Adipose tissue (tissue), 3 donors: ENCODE results near the gene KIRREL3. TPM values are rescaled to one million over a fixed set of nuclear protein-coding genes. Genes with fewer than 3 reads are reported as not detected.

Source experiments
- H3K27ac ChIP-seq: one replicate; pipeline ENCODE4 v1.5.1; 2013; ENCODE audit warnings: low read depth, low read length
- WGBS, 3 donors: extraction: QIAGEN DNeasy Blood & Tissue Kit; methylation state at CpG; one replicate each; pipeline ENCODE4 v1.1.7; 2013; 5-methylcytosine and 5-hydroxymethylcytosine counted together
- polyA plus RNA-seq, 3 donors: library from polyadenylated mRNA; stranded (reverse); fragments of 200-250 nt; gene quantifications; one replicate each; pipeline ENCODE4 v1.2.3, GENCODE V29; 2013
- donor health status: healthy with polysubstance abuse.
- donor health status: Bipolar disorder and iron deficiency.
- donor health status: healthy.

KIRREL3 gene
- polyA plus RNA-seq, 3 donors = 0.04 to 0.34 (median 0.13) TPM

- no peak overlapping the region for H3K27ac ChIP-seq
- 7 to 20% (median 8%) methylated on average over 19 of the region's 19 CpGs for WGBS, 3 donors
Measured at GRCh38 chr11:126480410-126481302, 519.9 kb downstream of the KIRREL3 start.

- H3K27ac ChIP-seq = no peak overlapping the region
- 94 to 95% (median 94%) methylated on average over 3 of the region's 3 CpGs for WGBS, 3 donors
Measured at GRCh38 chr11:126480015-126480409, 520.6 kb downstream of the KIRREL3 start.

GRCh38 chr11:126479178-126479930, 521.2 kb downstream of the KIRREL3 start:
- no peak overlapping the region for H3K27ac ChIP-seq
- 88 to 93% (median 89%) methylated on average over 15 of the region's 15 CpGs for WGBS, 3 donors

- H3K27ac ChIP-seq = no peak overlapping the region
- WGBS, 3 donors = 81 to 85% (median 83%) methylated on average over 5 of the region's 5 CpGs
Measured at GRCh38 chr11:126478466-126478865, 522.1 kb downstream of the KIRREL3 start.

- H3K27ac ChIP-seq = no peak overlapping the region
- 58 to 64% (median 64%) methylated on average over 14 of the region's 14 CpGs for WGBS, 3 donors
Measured at GRCh38 chr11:126477535-126478305, 522.9 kb downstream of the KIRREL3 start.

GRCh38 chr11:126476977-126477376, 523.6 kb downstream of the KIRREL3 start:
- 73 to 82% (median 77%) methylated on average over 9 of the region's 9 CpGs for WGBS, 3 donors

GRCh38 chr11:126476266-126476924, 524.2 kb downstream of the KIRREL3 start:
- no peak overlapping the region for H3K27ac ChIP-seq
- 73 to 84% (median 80%) methylated on average over 15 of the region's 15 CpGs for WGBS, 3 donors

More at GRCh38 chr11:126476977-126477376, 523.6 kb downstream of the KIRREL3 start:
- H3K27ac ChIP-seq = no peak overlapping the region

GRCh38 chr11:126475014-126475991, 525.3 kb downstream of the KIRREL3 start:
- WGBS, 3 donors = 55 to 73% (median 60%) methylated on average over 26 of the region's 26 CpGs
- no peak overlapping the region for H3K27ac ChIP-seq

GRCh38 chr11:126474220-126474619, 526.4 kb downstream of the KIRREL3 start:
- WGBS, 3 donors = 62 to 95% (median 92%) methylated on average over 9 of the region's 9 CpGs
- H3K27ac ChIP-seq = no peak overlapping the region

GRCh38 chr11:126473269-126473668, 527.3 kb downstream of the KIRREL3 start:
- 93 to 95% (median 93%) methylated on average over 16 of the region's 16 CpGs for WGBS, 3 donors
- H3K27ac ChIP-seq = no peak overlapping the region

- H3K27ac ChIP-seq = no peak overlapping the region
- WGBS, 3 donors = 60 to 86% (median 69%) methylated on average over 7 of the region's 7 CpGs
Measured at GRCh38 chr11:126469311-126469710, 531.3 kb downstream of the KIRREL3 start.

- no peak overlapping the region for H3K27ac ChIP-seq
- 48 to 76% (median 50%) methylated on average over 7 of the region's 7 CpGs for WGBS, 3 donors
Measured at GRCh38 chr11:126468102-126468521, 532.5 kb downstream of the KIRREL3 start.

GRCh38 chr11:126467471-126467870, 533.1 kb downstream of the KIRREL3 start:
- 92 to 96% (median 93%) methylated on average over 8 of the region's 8 CpGs for WGBS, 3 donors
- no peak overlapping the region for H3K27ac ChIP-seq

- WGBS, 3 donors = 85 to 94% (median 87%) methylated on average over 13 of the region's 13 CpGs
- no peak overlapping the region for H3K27ac ChIP-seq
Measured at GRCh38 chr11:126467046-126467370, 533.6 kb downstream of the KIRREL3 start.

GRCh38 chr11:126466236-126467045, 534.1 kb downstream of the KIRREL3 start:
- no peak overlapping the region for H3K27ac ChIP-seq
- 61 to 72% (median 67%) methylated on average over 18 of the region's 18 CpGs for WGBS, 3 donors

- 32 to 35% (median 34%) methylated on average over 19 of the region's 19 CpGs for WGBS, 3 donors
- H3K27ac ChIP-seq = no peak overlapping the region
Measured at GRCh38 chr11:126465573-126466188, 534.9 kb downstream of the KIRREL3 start.
